ENCODE measurements around the gene CRELD2. TPM values are rescaled to one million over a fixed set of nuclear protein-coding genes. Genes with fewer than 3 reads are reported as not detected.

The CRELD2 gene
- polyA plus RNA-seq, 1 donor (not counting 4 experiments of a cell fraction or from before 2014, with no cell fraction given) = 33.5 TPM

GRCh38 chr22:49929211-49929979 is 11.0 kb downstream of the CRELD2 start:
- Histone ChIP-seq H3K9me3 (ENCODE audit: control insufficient read depth, low read depth, low read length) (no peaks in the 10 kb centered on the region), H3K9me1 (ENCODE audit: control insufficient read depth, extremely low read depth, insufficient read depth, low read length) (no peaks in the 10 kb centered on the region), H3K36me3 (ENCODE audit: control insufficient read depth in 2 of 2, extremely low read depth in 1 of 2, insufficient read depth in 2 of 2, low read length in 2 of 2) (peaks cover 0 to 14% of the 10 kb centered on the region in 2 experiments), H2AFZ (ENCODE audit: control insufficient read depth, low read length) (no peak overlapping the region), H3K27ac (ENCODE audit: control insufficient read depth, insufficient read depth, low read length) (no peak overlapping the region), H4K20me1 (ENCODE audit: control insufficient read depth, extremely low read depth, insufficient read depth, low read length) (no peaks in the 10 kb centered on the region), H3K4me2 (ENCODE audit: control insufficient read depth, extremely low read depth, insufficient read depth, low read depth, low read length) (no peak overlapping the region), H3K4me3 (ENCODE audit: control insufficient read depth in 2 of 3, extremely low read depth in 1 of 3, insufficient read depth in 2 of 3, low read depth in 1 of 3, low read length in 3 of 3) (no peak overlapping the region), H3K79me2 (ENCODE audit: control insufficient read depth, insufficient read depth, low read length) (no peaks in the 10 kb centered on the region), H3K9ac (ENCODE audit: control insufficient read depth, extremely low read depth, insufficient read depth, low read length) (no peak overlapping the region), H3K27me3 (ENCODE audit: control insufficient read depth, extremely low read depth, insufficient read depth, low read length) (peaks cover 8% of the 10 kb centered on the region), H3K4me1 (ENCODE audit: control insufficient read depth, extremely low read depth, insufficient read depth, low read length) (peaks cover 13% of the 10 kb centered on the region)
- dilution Hi-C loops (cut with MboI; ENCODE audit: extremely low pct_ligation_motif_present, low sequenced_read_pairs) = no loop called here
- TF ChIP-seq CTCF (optimal IDR thresholded peaks at IDR 0.05 in 1 of 3, IDR thresholded peaks at IDR 0.05 in 1 of 3, conservative IDR thresholded peaks at IDR 0.05 in 1 of 3; ENCODE audit: extremely low read depth in 1 of 3, insufficient read depth in 2 of 3, low read length in 3 of 3) (peak in 2 of 3 experiments; percentile 57 to 94), EZH2 (IDR thresholded peaks at IDR 0.05; ENCODE audit: low read length) (no peak)
- DNase-seq (ENCODE audit: low read depth, low spot score) (no peak), FAIRE-seq (no peak)

GRCh38 chr22:49929994-49930575 is 11.7 kb downstream of the CRELD2 start:
- Histone ChIP-seq H2AFZ (ENCODE audit: control insufficient read depth, low read length) (no peak overlapping the region), H3K4me3 (ENCODE audit: control insufficient read depth in 2 of 3, extremely low read depth in 1 of 3, insufficient read depth in 2 of 3, low read depth in 1 of 3, low read length in 3 of 3) (no peak overlapping the region), H3K9me3 (ENCODE audit: control insufficient read depth, low read depth, low read length) (no peaks in the 10 kb centered on the region), H3K27me3 (ENCODE audit: control insufficient read depth, extremely low read depth, insufficient read depth, low read length) (peaks cover 8% of the 10 kb centered on the region), H3K9me1 (ENCODE audit: control insufficient read depth, extremely low read depth, insufficient read depth, low read length) (no peaks in the 10 kb centered on the region), H3K4me2 (ENCODE audit: control insufficient read depth, extremely low read depth, insufficient read depth, low read depth, low read length) (no peak overlapping the region), H3K4me1 (ENCODE audit: control insufficient read depth, extremely low read depth, insufficient read depth, low read length) (peaks cover 19% of the 10 kb centered on the region), H3K27ac (ENCODE audit: control insufficient read depth, insufficient read depth, low read length) (no peak overlapping the region), H3K36me3 (ENCODE audit: control insufficient read depth in 2 of 2, extremely low read depth in 1 of 2, insufficient read depth in 2 of 2, low read length in 2 of 2) (peaks cover 0 to 14% of the 10 kb centered on the region in 2 experiments), H3K9ac (ENCODE audit: control insufficient read depth, extremely low read depth, insufficient read depth, low read length) (no peak overlapping the region), H3K79me2 (ENCODE audit: control insufficient read depth, insufficient read depth, low read length) (no peaks in the 10 kb centered on the region), H4K20me1 (ENCODE audit: control insufficient read depth, extremely low read depth, insufficient read depth, low read length) (no peaks in the 10 kb centered on the region)
- DNase-seq (ENCODE audit: low read depth, low spot score) = no peak
- TF ChIP-seq CTCF (optimal IDR thresholded peaks at IDR 0.05 in 1 of 3, IDR thresholded peaks at IDR 0.05 in 1 of 3, conservative IDR thresholded peaks at IDR 0.05 in 1 of 3; ENCODE audit: extremely low read depth in 1 of 3, insufficient read depth in 2 of 3, low read length in 3 of 3) (no peak), EZH2 (IDR thresholded peaks at IDR 0.05; ENCODE audit: low read length) (no peak)
- FAIRE-seq = no peak
- dilution Hi-C loops (cut with MboI; ENCODE audit: extremely low pct_ligation_motif_present, low sequenced_read_pairs) = no loop called here
